GM12873 (cell line): ENCODE data around the gene STAP2.

ENCODE experiments used
- CTCF ChIP-seq: IDR thresholded peaks from 2 replicates; pipeline ENCODE4 v1.5.1; 2012; ENCODE audit warnings: low read depth, mild to moderate bottlenecking, moderate library complexity, low read length, control low read depth; ENCODE audit not compliant: insufficient read depth; ENCODE audit errors: missing control alignments

The STAP2 gene

DNA sequence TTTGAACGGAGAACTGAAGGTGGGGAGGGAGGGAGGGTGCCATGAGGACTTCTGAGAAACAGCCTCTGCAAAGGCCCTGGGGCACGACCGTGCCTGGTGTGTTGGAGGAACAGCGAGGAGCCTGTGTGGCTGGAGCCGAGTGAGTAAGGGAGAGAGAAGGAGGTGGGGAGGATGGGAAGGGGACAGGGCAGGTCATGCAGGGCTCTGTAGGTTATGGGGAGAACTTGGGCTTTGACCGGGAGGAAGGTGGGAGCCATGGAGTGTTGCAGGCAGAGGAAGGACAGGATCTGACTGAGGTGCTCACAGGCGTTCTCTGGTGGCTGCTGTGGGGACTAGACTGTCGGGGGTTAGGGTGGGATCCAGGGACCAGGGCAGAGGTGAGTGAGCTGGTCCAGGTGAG is 11.5 kb upstream of the STAP2 start:
- no peak for TF ChIP-seq CTCF

GRCh38 chr19:4347521-4347920 is 8.9 kb upstream of the STAP2 start:
- TF ChIP-seq CTCF, result no peak

DNA sequence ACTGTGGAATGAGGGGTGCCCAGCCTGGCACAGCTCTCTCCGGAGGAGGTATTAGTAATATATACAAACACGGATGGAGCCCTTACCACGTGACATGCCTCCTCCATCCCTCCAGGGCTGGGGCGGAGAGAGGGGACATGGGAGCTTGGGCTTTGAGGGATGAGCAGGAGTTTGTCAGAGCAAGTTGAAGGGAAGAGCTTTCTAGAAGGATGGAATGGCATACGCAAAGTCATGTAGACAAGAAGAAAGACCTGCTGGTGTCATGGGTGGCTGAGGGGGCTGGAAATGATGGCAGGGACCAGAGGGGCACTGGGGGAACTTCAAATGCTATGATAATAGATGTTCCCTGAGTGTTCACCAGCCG is 7.4 kb upstream of the STAP2 start:
- no peak for TF ChIP-seq CTCF

GRCh38 chr19:4345342-4346019 is 6.9 kb upstream of the STAP2 start:
- no peak for TF ChIP-seq CTCF

- TF ChIP-seq CTCF, result no peak
Observed at GRCh38 chr19:4343370-4344307, 5.0 kb upstream of the STAP2 start, which contains the start of gene MPND. MPND (plus strand) TSS chr19:4343562; CDS start chr19:4343594, 32 bp downstream.

GRCh38 chr19:4342615-4343369 is 4.2 kb upstream of the STAP2 start:
- peak; percentile 41 for TF ChIP-seq CTCF

DNA sequence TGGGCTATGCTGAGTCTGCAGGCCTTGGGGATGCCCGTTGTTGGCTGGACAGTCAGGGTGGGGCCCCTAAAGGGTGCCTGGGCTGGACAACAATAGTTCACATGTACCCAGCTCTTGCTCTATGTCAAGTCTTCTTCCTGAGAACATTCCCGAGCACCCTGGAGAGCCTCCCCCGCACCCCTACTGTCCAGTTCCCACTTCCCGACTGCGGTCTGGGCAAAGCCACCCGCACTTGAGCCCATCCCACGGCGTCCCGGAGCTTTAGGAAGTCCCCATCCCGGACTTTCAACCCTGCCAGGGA is 3.6 kb upstream of the STAP2 start:
- TF ChIP-seq CTCF, result no peak
